Transverse colon (tissue), 3 donors: ENCODE data around the gene KCNH1.

Source experiments
- EP300 ChIP-seq: sonication (generic); formaldehyde crosslinking; IDR thresholded peaks from one replicate; pipeline ENCODE4 v1.6.1; 2017; ENCODE audit warnings: antibody characterized with exemption, low read depth
- POLR2A ChIP-seq: fragments of 450-650 bp; IDR thresholded peaks from one replicate; pipeline ENCODE4 v1.6.1; 2016; ENCODE audit warnings: antibody characterized with exemption, mild to moderate bottlenecking, moderate library complexity
- TF ChIP-seq, protein P1 (sequence below), 5 experiments: fragments of 200-600 bp in 3 of 5; fragments of 450-650 bp in 2 of 5; sonication (generic) in 3 of 5; IDR thresholded peaks; 1 replicate in 2 of 5; 2 replicates in 3 of 5; pipeline ENCODE4 v1.5.1; 2016 to 2017; ENCODE audit warnings: antibody characterized with exemption in 5 of 5, inconsistent platforms in 3 of 5, mild to moderate bottlenecking in 2 of 5, moderate library complexity in 1 of 5

DNA sequence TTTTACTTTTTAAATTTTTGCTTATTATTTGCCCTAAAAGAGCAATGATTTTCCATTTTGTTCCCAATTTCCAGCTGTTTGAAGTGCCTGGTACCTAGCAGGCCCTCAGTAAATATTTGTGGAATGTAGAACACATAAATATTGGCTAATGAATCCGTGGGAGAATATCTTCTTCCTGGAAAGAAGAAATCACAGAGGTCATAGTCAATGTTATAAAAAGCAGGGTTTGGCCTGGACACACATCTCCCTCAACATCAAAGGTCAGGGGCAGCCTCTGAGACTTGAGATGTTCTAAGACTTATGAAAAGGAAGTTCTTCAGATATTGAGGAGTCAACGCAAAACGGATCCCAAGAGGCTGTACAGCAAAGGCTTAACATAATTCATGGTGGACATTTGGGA lies 447.1 kb downstream of the KCNH1 start:
- TF ChIP-seq POLR2A (no peak), EP300 (no peak)
- TF ChIP-seq, protein P1, sequence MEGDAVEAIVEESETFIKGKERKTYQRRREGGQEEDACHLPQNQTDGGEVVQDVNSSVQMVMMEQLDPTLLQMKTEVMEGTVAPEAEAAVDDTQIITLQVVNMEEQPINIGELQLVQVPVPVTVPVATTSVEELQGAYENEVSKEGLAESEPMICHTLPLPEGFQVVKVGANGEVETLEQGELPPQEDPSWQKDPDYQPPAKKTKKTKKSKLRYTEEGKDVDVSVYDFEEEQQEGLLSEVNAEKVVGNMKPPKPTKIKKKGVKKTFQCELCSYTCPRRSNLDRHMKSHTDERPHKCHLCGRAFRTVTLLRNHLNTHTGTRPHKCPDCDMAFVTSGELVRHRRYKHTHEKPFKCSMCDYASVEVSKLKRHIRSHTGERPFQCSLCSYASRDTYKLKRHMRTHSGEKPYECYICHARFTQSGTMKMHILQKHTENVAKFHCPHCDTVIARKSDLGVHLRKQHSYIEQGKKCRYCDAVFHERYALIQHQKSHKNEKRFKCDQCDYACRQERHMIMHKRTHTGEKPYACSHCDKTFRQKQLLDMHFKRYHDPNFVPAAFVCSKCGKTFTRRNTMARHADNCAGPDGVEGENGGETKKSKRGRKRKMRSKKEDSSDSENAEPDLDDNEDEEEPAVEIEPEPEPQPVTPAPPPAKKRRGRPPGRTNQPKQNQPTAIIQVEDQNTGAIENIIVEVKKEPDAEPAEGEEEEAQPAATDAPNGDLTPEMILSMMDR (IDR thresholded peaks at IDR 0.05): no peak
